ENCODE data around the gene ELOVL3.
A peak's percentile ranks its signal among the peaks of the same experiment; 100 is the strongest.

Gene ELOVL3

DNA sequence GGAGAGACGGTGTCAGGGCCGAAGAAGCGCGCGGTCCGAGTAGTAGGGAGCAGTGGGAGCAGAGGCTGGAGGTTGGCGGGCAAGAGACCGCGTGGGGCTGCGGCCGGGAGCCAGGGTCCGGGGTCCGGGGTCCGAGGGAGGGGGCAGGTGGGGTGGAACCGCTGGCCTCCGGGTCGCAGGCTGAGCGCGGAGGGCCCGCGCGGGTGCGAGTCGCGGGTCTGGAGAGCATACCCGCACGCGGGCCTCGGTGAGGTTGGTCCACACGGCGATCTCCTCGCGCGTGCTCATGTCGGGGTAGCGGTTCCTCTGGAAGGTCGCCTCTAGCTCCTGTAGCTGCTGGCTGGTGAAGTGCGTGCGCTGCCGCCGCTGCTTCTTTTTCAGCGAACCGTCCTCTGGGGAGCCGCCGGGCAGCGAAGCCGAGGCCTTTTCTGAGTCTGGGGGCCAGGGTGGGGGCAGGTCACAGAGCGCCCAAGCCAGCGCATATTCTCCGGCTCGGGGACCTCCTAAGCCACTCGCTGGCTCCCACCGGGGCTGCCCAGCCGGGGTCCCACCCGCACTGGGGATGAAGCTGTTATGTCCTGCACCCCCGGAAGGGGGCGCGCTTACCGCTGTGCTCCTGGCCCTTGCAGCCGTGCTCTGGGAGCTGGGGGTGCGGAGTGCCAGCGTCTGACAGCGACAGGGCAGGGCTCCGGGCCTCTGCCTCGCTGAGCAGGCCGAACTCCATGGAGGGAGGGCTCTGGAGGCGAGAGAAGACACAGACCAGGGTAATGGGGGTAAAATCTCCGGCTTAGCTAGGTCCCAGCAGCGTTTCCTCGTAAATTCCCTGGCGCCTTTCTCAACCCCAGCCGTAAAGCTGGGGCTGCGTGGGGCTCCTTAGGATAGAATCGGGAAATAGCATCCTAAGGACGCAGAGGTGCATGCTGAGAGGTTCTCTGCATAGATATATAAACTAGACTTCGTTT lies 5.5 kb downstream of the ELOVL3 start:
- DNase-seq (ENCODE audit: low read depth in 1 of 2, low spot score in 1 of 2) = peak; percentile 73 to 87
- TF ChIP-seq JUND (IDR thresholded peaks at IDR 0.05; ENCODE audit: low read depth) = no peak
- in situ Hi-C loops (cut with HindIII; ENCODE audit: low pct_unique_long_range_greater_than_20kb, low sequenced_read_pairs) = no loop called here

DNA sequence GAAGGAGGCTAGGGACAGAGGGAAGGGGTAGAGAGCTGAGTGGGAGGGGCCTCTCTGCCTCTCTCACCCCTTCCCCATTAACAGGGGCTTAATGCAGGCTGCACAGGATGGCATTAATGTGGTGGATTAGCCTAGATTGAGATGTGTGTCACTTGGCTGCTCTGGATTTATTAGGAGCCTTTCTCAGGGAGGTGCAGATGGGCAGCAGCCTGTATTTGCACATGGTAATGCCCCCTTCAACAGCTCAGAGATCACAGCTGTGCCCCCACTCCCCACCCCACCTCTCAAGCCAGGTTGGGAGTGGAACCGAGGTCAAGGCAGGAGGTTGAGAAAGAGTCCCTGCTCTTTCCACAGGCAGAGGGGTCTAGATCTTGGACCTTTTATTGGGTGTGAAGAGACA lies 7.9 kb downstream of the ELOVL3 start:
- in situ Hi-C loops (cut with HindIII; ENCODE audit: low pct_unique_long_range_greater_than_20kb, low sequenced_read_pairs) = no loop called here
- no peak for TF ChIP-seq JUND (IDR thresholded peaks at IDR 0.05; ENCODE audit: low read depth)
- DNase-seq (ENCODE audit: low read depth in 1 of 2, low spot score in 1 of 2) = no peak

DNA sequence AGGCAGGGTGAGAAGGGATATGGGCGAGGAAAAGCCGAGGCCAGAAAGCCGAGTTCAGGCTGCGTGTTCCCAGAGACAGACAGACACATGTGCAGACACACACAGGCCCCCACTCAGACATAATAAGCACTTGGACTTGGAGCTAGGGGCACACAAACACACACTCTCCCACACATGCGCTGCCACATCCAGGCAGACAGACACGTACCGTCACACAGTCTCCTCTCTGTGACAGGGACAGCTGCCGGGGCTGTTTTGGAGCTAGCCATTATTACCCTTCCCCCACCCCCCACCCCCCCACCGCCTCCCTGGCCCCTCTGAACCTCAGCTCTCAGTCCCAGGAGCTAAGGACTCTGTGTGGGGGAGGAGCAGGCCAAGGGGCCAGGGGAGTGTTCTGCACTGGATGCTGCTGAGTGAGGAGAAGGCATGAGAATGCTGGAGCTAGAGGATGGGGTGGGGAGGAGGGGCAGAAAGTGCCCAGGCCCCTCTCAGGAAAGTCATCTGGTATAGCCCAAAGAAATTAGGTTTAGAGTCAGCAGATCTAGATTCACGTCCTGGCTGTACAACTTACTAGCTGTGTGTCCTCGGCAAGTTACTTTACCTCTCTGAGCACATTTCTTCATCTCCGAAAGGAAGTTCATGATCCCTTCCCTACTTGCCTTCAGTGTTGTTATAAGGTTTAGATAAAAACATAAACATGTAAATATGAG lies 8.9 kb downstream of the ELOVL3 start:
- DNase-seq (ENCODE audit: low read depth in 1 of 2, low spot score in 1 of 2) = no peak
- no peak for TF ChIP-seq JUND (IDR thresholded peaks at IDR 0.05; ENCODE audit: low read depth)
- in situ Hi-C loops (cut with HindIII; ENCODE audit: low pct_unique_long_range_greater_than_20kb, low sequenced_read_pairs) = no loop called here

DNA sequence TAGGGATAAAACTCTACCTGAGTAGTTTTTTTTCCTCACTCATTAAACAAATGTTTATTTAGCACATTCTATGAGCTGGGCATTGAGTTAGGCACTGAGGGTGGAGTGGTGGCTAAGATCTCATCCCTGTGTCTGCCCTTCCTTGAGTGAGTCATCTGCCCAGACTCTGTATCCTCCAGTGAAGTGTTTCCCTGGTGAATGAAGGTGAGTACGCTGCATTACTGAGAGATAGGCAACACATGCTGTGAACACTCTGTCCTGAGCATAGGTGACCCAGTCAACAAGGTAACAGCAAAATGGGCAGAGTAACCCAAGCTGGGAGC lies 9.5 kb downstream of the ELOVL3 start:
- TF ChIP-seq JUND (IDR thresholded peaks at IDR 0.05; ENCODE audit: low read depth) = no peak
- in situ Hi-C loops (cut with HindIII; ENCODE audit: low pct_unique_long_range_greater_than_20kb, low sequenced_read_pairs) = no loop called here
- DNase-seq (ENCODE audit: low read depth in 1 of 2, low spot score in 1 of 2) = peak; percentile 37 to 51

DNA sequence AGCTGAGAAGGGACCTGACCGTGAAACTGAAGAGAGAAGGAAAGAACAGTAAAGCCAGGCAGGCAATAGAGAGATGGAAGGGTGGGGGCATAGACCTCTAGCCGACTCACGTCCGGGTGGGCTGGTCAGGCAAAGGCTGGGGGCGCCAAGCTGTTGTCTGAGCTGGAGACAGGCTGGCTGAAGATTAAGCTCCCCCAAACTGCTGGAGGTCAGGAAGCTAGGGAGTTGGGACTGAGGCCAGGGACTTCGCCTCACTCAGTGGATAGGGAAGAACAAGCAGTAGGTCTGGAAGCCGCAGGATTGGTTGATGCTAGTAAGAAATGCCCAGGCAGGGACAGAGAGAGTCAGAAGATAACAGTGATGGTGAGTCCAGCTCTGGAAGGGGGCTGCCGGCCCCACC lies 9.9 kb downstream of the ELOVL3 start:
- no peak for DNase-seq (ENCODE audit: low read depth in 1 of 2, low spot score in 1 of 2)
- TF ChIP-seq JUND (IDR thresholded peaks at IDR 0.05; ENCODE audit: low read depth) = no peak
- in situ Hi-C loops (cut with HindIII; ENCODE audit: low pct_unique_long_range_greater_than_20kb, low sequenced_read_pairs) = no loop called here

DNA sequence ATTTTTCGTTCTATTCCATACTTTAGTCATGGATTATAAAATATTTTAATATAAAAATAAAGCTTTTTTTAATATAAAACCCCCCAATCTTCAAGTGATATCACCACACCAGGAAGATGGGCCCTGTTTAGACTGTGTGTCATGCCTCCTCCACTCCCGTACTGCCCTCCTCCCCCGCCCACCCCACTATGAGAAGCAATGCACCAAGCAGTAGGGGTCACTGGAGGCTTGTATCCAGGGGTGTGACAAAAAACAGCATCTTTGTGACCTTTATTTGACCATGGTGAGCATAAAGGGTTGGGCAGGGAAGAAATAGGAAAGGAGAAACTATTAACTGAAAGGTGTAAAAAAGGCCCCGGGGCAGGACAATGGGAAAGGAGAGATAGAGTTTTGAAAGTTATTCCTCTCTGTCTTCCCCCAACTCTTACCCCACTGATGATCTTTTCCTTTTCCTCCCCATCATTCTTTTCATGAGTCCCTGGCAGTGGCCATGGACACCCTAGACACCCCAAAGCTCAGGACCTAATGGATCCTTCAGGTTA lies 11.7 kb downstream of the ELOVL3 start:
- in situ Hi-C loops (cut with HindIII; ENCODE audit: low pct_unique_long_range_greater_than_20kb, low sequenced_read_pairs) = no loop called here
- TF ChIP-seq JUND (IDR thresholded peaks at IDR 0.05; ENCODE audit: low read depth) = no peak
- no peak for DNase-seq (ENCODE audit: low read depth in 1 of 2, low spot score in 1 of 2)

DNA sequence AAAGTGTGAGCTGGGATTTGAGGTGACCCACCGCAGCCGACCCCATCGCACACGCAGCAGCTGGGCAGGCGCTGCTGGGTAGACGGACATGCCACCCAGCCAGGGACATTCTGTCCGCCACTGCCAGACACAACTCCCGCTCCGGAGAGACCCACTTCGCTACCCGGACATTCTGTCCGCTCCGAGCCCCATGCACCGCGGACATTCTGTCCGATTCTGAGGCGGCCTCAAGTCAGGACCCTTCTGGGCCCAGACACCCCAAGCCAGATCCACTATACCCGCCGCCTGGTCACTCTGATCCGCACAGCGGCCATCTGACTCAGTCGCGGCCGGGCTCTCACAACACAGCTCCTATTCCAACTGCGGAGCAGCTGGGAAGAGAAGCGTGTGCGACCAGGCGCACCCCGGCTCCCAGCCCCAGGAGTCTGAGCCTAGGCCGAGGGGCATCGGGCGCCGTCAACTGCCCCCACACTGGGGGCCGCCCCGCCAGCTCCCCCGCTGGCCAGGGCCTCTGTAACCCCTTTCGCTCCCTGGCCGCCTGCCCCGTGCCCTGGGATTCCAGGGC lies 14.4 kb downstream of the ELOVL3 start:
- TF ChIP-seq JUND (IDR thresholded peaks at IDR 0.05; ENCODE audit: low read depth) = no peak
- in situ Hi-C loops (cut with HindIII; ENCODE audit: low pct_unique_long_range_greater_than_20kb, low sequenced_read_pairs) = no loop called here
- no peak for DNase-seq (ENCODE audit: low read depth in 1 of 2, low spot score in 1 of 2)

DNA sequence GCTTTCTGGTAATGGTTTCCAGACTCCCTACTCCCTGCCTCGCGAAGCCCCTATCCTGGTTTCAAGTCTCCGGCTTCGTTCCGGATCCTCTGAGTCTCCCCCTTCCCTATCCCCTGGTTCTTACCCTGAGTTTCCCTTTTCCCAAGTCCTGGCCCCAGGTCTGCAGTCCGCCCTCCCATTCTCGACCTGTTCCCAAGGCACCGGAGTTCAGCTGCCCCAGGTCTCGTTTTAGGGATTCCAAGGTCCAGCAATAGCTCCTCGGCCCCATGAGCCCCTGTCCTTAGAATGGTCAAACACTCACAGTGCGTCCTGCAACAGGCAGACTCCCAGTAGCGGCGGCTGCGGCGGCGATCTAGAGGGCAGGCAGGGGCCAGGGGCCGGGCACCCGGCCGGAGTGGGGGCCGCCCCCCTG lies 14.9 kb downstream of the ELOVL3 start:
- TF ChIP-seq JUND (IDR thresholded peaks at IDR 0.05; ENCODE audit: low read depth) = no peak
- in situ Hi-C loops (cut with HindIII; ENCODE audit: low pct_unique_long_range_greater_than_20kb, low sequenced_read_pairs) = no loop called here
- DNase-seq (ENCODE audit: low read depth in 1 of 2, low spot score in 1 of 2) = no peak

DNA sequence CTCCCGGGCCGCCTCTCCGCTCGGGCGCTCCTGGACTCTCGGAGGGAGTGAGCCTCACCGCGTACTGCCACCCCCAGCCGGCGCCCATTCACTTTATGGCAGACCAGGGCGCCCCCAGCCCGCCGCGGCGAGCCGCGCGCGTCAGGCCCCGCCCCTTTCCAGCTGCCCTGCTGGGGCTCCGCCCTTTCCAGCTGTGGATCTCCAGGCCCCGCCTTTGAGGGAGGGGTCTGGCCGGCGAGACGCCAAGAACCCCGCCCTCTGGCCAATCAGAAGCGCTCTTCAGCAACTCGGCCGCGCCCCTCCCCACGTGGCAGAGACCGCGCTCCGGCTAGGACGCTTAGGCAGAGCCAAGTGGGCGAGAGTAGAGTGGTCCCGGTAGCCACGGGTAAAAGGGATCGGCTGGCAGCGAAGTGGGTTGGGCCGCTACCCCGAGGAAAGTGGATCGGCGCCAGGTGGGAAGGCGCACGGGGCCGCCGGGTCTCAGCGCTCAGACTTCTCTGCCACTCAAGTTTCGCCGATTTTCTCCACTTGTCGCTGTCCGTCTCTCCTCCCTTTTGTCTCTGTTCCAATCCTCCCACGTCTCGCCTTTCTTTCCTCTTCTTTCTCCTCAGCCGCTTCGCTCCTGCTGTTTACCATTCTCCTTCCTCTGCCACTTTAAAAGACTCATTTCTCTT lies 15.5 kb downstream of the ELOVL3 start, which contains the start of gene PITX3:
Gene PITX3, minus strand, starts transcription at position 69 of the 674 bp plus-strand sequence. CDS start 9,432 bp downstream, outside the sequence.
- in situ Hi-C loops (cut with HindIII; ENCODE audit: low pct_unique_long_range_greater_than_20kb, low sequenced_read_pairs) = no loop called here
- peak; percentile 90 to 95 for DNase-seq (ENCODE audit: low read depth in 1 of 2, low spot score in 1 of 2)
- no peak for TF ChIP-seq JUND (IDR thresholded peaks at IDR 0.05; ENCODE audit: low read depth)

DNA sequence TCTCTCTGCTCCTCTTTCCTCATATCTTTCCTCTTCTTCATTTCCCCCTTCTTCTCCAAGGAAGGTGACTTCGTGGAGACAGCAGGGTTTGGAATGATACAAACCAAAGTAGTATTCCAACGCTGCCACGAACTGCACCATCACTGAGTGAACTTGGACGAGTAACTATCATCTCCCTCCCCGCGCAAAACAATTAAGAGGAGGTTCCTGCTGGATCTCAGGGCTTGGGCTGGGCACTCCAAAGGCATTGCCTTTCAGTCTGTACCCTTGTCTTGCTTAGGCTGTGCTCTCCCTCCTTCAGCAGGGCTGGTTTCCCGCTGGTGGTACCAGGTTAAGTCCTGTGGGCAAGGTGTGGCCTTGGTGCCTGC lies 16.0 kb downstream of the ELOVL3 start:
- no peak for DNase-seq (ENCODE audit: low read depth in 1 of 2, low spot score in 1 of 2)
- no peak for TF ChIP-seq JUND (IDR thresholded peaks at IDR 0.05; ENCODE audit: low read depth)
- in situ Hi-C loops (cut with HindIII; ENCODE audit: low pct_unique_long_range_greater_than_20kb, low sequenced_read_pairs) = no loop called here

DNA sequence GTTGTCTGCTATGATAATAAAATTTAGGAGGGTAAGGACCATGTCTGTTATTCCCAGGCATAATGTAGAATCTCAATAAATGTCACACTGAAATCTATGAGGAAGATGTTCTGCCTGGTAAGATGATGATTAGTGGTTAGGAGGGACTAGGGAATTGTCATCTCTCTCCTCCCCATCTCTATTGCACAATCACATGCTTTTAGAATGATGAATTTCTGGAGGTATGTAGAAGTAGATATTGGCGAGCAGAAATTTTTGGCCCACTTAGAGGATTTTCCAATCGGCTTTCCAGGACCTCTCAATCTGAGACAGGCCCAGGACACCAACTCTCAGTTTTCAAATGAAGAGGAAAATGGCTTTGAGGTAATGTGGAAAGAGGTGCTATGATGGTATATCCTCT lies 17.2 kb downstream of the ELOVL3 start:
- TF ChIP-seq JUND (IDR thresholded peaks at IDR 0.05; ENCODE audit: low read depth) = no peak
- in situ Hi-C loops (cut with HindIII; ENCODE audit: low pct_unique_long_range_greater_than_20kb, low sequenced_read_pairs) = no loop called here
- no peak for DNase-seq (ENCODE audit: low read depth in 1 of 2, low spot score in 1 of 2)

Measured in T47D (cell line).